ENCODE results near the gene P2RX7. TPM values are rescaled to one million over a fixed set of nuclear protein-coding genes. Genes with fewer than 3 reads are reported as not detected.

Gene P2RX7
- total RNA-seq, 4 donors from 2014 or later: 0.35 to 0.46 (median 0.41) TPM; not detected in 1

DNA sequence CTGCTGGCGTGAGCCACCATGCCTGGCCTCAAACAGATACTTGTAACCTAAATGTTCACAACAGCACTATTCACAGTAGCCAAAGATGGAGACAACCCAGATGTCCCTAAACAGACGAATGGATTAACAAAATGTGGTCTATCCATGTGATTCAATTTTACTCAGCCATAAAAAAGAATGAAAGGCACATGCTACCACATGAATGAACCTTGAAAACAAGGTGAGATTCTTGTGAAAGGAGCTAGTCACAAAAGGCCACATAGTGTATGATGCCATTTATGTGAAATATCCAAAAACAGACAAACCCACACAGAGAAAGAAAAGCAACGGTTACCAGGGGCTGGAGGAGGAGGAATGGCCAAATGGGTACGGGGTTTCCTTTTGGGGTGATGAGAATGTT, 19.6 kb upstream of the P2RX7 start:
- Histone ChIP-seq H3K9me3 (no peaks in the 10 kb centered on the region), H3K36me3 (no peaks in the 10 kb centered on the region), H3K27me3 (peaks cover 0 to under 1% (median 0%) of the 10 kb centered on the region in 3 donors), H3K4me3 (no peak overlapping the region), H3K27ac (no peak overlapping the region), H3K4me1 (no peaks in the 10 kb centered on the region)
- no peak for TF ChIP-seq POLR2A (IDR thresholded peaks at IDR 0.05)
- TF ChIP-seq, protein P1, sequence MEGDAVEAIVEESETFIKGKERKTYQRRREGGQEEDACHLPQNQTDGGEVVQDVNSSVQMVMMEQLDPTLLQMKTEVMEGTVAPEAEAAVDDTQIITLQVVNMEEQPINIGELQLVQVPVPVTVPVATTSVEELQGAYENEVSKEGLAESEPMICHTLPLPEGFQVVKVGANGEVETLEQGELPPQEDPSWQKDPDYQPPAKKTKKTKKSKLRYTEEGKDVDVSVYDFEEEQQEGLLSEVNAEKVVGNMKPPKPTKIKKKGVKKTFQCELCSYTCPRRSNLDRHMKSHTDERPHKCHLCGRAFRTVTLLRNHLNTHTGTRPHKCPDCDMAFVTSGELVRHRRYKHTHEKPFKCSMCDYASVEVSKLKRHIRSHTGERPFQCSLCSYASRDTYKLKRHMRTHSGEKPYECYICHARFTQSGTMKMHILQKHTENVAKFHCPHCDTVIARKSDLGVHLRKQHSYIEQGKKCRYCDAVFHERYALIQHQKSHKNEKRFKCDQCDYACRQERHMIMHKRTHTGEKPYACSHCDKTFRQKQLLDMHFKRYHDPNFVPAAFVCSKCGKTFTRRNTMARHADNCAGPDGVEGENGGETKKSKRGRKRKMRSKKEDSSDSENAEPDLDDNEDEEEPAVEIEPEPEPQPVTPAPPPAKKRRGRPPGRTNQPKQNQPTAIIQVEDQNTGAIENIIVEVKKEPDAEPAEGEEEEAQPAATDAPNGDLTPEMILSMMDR (IDR thresholded peaks at IDR 0.05 in 4 of 5, conservative IDR thresholded peaks at IDR 0.05 in 1 of 5): no peak
- in situ Hi-C loops (cut with MboI; ENCODE audit: low sequenced_read_pairs in 4 of 4) (loop anchor here in 1 of 4 donors (25.0 kb wide), 1 partner anchor 476 kb away; the partner anchor contains the start of gene CABP1), intact Hi-C loops (cut with DNase I; ENCODE audit: low total_unique reads) (no loop called here)
- DNase-seq: no peak
- ATAC-seq: no peak

DNA sequence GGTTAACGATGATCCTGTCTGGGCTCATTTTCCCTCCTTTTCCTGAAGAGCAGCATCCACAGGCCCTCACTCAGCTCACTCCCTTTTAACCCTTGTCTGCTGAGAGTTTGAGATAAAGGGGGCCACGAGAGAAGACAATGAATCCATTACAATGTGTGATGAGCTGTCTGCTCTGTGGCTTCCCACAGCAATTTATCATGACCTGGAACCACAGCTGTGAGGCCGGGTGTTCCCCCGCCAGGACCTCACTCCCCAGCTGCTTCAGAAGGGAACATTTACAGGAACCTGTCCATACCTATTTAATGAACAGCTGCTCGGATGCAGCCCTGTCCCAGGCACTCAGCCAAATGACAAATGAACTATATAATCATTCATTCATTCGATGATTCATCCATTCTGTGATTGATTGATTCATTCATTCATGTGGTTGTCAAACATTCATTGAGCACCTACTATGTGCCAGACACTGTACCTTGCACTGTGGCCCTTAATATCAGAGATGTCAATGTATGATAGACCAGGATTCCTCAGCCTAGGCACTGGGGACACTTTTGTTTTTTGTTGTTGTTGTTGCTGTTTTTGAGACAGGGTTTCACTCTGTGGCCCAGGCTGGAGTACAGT, 18.5 kb upstream of the P2RX7 start:
- Histone ChIP-seq H3K27ac (no peak overlapping the region), H3K4me1 (no peaks in the 10 kb centered on the region), H3K27me3 (peaks cover 0 to 3% (median 0%) of the 10 kb centered on the region in 3 donors), H3K9me3 (no peaks in the 10 kb centered on the region), H3K36me3 (no peaks in the 10 kb centered on the region), H3K4me3 (no peak overlapping the region)
- intact Hi-C loops (cut with DNase I; ENCODE audit: low total_unique reads) (no loop called here), in situ Hi-C loops (cut with MboI; ENCODE audit: low sequenced_read_pairs in 4 of 4) (loop anchor here in 1 of 4 donors (25.0 kb wide), 1 partner anchor 477 kb away; the partner anchor contains the start of gene CABP1)
- DNase-seq (no peak), ATAC-seq (no peak)
- TF ChIP-seq, protein P1 (IDR thresholded peaks at IDR 0.05 in 4 of 5, conservative IDR thresholded peaks at IDR 0.05 in 1 of 5): no peak
- TF ChIP-seq POLR2A (IDR thresholded peaks at IDR 0.05): no peak

DNA sequence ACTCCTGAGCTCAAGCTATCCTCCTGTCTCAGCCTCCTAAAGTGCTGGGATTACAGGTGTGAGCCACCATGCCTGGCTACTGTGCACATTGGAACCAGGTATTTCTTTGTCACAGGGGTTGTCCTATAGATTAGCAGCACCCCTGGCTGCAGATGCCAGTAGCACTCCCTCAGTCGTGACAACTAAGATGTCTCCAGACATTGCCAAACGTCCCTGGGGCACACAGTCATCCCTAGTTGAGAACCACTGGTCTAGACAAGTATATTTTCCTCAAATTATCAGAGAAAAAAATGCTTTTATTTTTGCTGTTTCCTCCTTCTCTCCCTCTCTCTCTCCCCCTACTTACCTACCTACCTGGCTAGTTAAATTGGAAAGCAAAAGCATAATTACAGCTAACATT, 17.9 kb upstream of the P2RX7 start:
- intact Hi-C loops (cut with DNase I; ENCODE audit: low total_unique reads): no loop called here
- Histone ChIP-seq H3K27ac (no peak overlapping the region), H3K36me3 (no peaks in the 10 kb centered on the region), H3K4me1 (no peaks in the 10 kb centered on the region), H3K27me3 (peaks cover 0 to 3% (median 0%) of the 10 kb centered on the region in 3 donors), H3K4me3 (no peak overlapping the region), H3K9me3 (no peaks in the 10 kb centered on the region)
- ATAC-seq (no peak), DNase-seq (no peak)
- no peak for TF ChIP-seq POLR2A (IDR thresholded peaks at IDR 0.05)
- TF ChIP-seq, protein P1 (IDR thresholded peaks at IDR 0.05 in 4 of 5, conservative IDR thresholded peaks at IDR 0.05 in 1 of 5): no peak
- in situ Hi-C loops (cut with MboI; ENCODE audit: low sequenced_read_pairs in 4 of 4): loop anchor here in 1 of 4 donors (25.0 kb wide), 1 partner anchor 478 kb away; the partner anchor contains the start of gene CABP1

DNA sequence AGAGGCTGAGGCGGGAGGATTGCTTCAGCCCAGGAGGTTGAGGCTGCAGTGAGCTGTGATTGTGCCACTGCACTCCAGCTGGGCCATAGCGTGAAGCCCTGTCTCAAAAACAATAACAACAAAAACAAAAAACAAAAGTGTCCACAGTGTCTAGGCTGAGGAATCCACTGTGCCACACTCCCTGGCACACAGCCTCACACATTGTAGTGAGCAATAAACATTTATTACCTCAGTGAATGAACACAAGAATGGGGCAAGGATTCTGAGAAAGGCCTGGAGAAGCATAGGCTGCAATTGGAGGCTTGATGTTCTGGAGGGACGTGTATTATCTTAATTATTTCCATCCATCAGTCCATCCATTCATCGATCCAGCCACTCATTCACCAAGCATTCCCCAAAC, 17.1 kb upstream of the P2RX7 start:
- H3K9me3 ChIP-seq: no peaks in the 10 kb centered on the region
- H3K36me3 ChIP-seq: no peaks in the 10 kb centered on the region
- in situ Hi-C loops (cut with MboI; ENCODE audit: low sequenced_read_pairs in 4 of 4) (loop anchor here in 1 of 4 donors (25.0 kb wide), 1 partner anchor 478 kb away; the partner anchor contains the start of gene CABP1), intact Hi-C loops (cut with DNase I; ENCODE audit: low total_unique reads) (no loop called here)
- TF ChIP-seq POLR2A (IDR thresholded peaks at IDR 0.05): no peak
- TF ChIP-seq, protein P1 (IDR thresholded peaks at IDR 0.05 in 4 of 5, conservative IDR thresholded peaks at IDR 0.05 in 1 of 5): no peak
- no peak overlapping the region for H3K4me3 ChIP-seq
- no peaks in the 10 kb centered on the region for H3K4me1 ChIP-seq
- no peak for ATAC-seq
- no peak for DNase-seq
- H3K27me3 ChIP-seq: peaks cover 0 to 3% (median 0%) of the 10 kb centered on the region in 3 donors
- no peak overlapping the region for H3K27ac ChIP-seq

Measured in gastrocnemius medialis (tissue), 4 donors.